ENCODE measurements around the gene SNCAIP.
A peak's percentile ranks its signal among the peaks of the same experiment; 100 is the strongest.

Gene SNCAIP

GRCh38 chr5:122401976-122402725 is 90.1 kb downstream of the SNCAIP start:
- DNase-seq: no peak

GRCh38 chr5:122402955-122403685 is 91.1 kb downstream of the SNCAIP start:
- DNase-seq: no peak

GRCh38 chr5:122404018-122404417 is 92.0 kb downstream of the SNCAIP start:
- no peak for DNase-seq

- no peak for DNase-seq
Measured at GRCh38 chr5:122404653-122405362, 92.8 kb downstream of the SNCAIP start.

GRCh38 chr5:122405751-122406150 is 93.7 kb downstream of the SNCAIP start:
- no peak for DNase-seq

GRCh38 chr5:122406181-122406580 is 94.1 kb downstream of the SNCAIP start:
- DNase-seq: no peak

- DNase-seq: peak; percentile 36
Measured at GRCh38 chr5:122408592-122409224, 96.7 kb downstream of the SNCAIP start.

- DNase-seq: no peak
Measured at GRCh38 chr5:122412966-122413365, 100.9 kb downstream of the SNCAIP start.

- DNase-seq: no peak
Measured at GRCh38 chr5:122413722-122414121, 101.7 kb downstream of the SNCAIP start.

GRCh38 chr5:122415030-122415800 is 103.2 kb downstream of the SNCAIP start:
- DNase-seq: peak; percentile 69

- DNase-seq: no peak
Measured at GRCh38 chr5:122415801-122416120, 103.7 kb downstream of the SNCAIP start.

GRCh38 chr5:122419142-122419894 is 107.3 kb downstream of the SNCAIP start:
- DNase-seq: no peak

- no peak for DNase-seq
Measured at GRCh38 chr5:122420091-122420490, 108.1 kb downstream of the SNCAIP start.

- no peak for DNase-seq
Measured at GRCh38 chr5:122420537-122421236, 108.7 kb downstream of the SNCAIP start.

GRCh38 chr5:122421374-122422079 is 109.5 kb downstream of the SNCAIP start:
- DNase-seq: no peak

GRCh38 chr5:122423221-122423620 is 111.2 kb downstream of the SNCAIP start:
- no peak for DNase-seq

GRCh38 chr5:122424132-122424531 is 112.1 kb downstream of the SNCAIP start:
- DNase-seq: no peak

GRCh38 chr5:122426301-122426700 is 114.3 kb downstream of the SNCAIP start:
- no peak for DNase-seq

- DNase-seq: no peak
Measured at GRCh38 chr5:122427621-122428020, 115.6 kb downstream of the SNCAIP start.

Data from fibroblast of skin of back (primary cell).